GM10248 (cell line): Measurements from ENCODE around the gene FADS2.
"Not testable (repeated sequence)": the region's sequence is repeated elsewhere in the genome, so short reads cannot be mapped to it uniquely, and the experiment has no call there.

Experiments used
- CTCF ChIA-PET: fragments of 300-600 bp; sonication (Branson Sonifier 250); formaldehyde crosslinking; extraction: SDS; loops from one replicate; lab custom pipeline; 2021; ENCODE audit warnings: antibody characterized with exemption; lab: Yijun Ruan, JAX
- POLR2A ChIA-PET: fragments of 350-650 bp; sonication (Branson Sonifier 250); formaldehyde crosslinking; extraction: SDS; loops from one replicate; lab custom pipeline; 2020; ENCODE audit warnings: antibody characterized with exemption; lab: Yijun Ruan, JAX
- DNase-seq: peaks from one replicate; pipeline ENCODE4 v3.0.0; 2012; ENCODE audit errors: extremely low spot score
- CTCF ChIP-seq: IDR thresholded peaks from 2 replicates; pipeline ENCODE4 v1.5.1; 2012; ENCODE audit warnings: mild to moderate bottlenecking, low read depth; ENCODE audit errors: extremely low read depth, missing control alignments, control extremely low read depth

The FADS2 gene

GRCh38 chr11:61880454-61880853 is 52.4 kb downstream of the FADS2 start:
- ChIA-PET CTCF (interaction anchor here (0.8 to 12.8 kb wide), 8 partner anchors 8 to 227 kb away, joined by 3 to 150 read pairs (median 8); no protein-coding TSS in a partner anchor), POLR2A (interaction anchor here (1.0 kb wide), 1 partner anchor 65 kb away, joined by 3 read pairs; no protein-coding TSS in a partner anchor)
- no peak for DNase-seq
- TF ChIP-seq CTCF: no peak

GRCh38 chr11:61881397-61881796 is 53.3 kb downstream of the FADS2 start:
- ChIA-PET POLR2A (no interaction called here), CTCF (interaction anchor here (0.9 to 12.8 kb wide), 8 partner anchors 11 to 458 kb away, joined by 3 to 150 read pairs (median 7); partner anchors contain the start of genes FADS1 and FADS2)
- TF ChIP-seq CTCF: no peak
- no peak for DNase-seq

GRCh38 chr11:61882267-61882666 is 54.2 kb downstream of the FADS2 start:
- DNase-seq, POLR2A ChIA-PET: not testable (repeated sequence)
- CTCF ChIA-PET: interaction anchor here (1.1 to 12.8 kb wide), 8 partner anchors 9 to 226 kb away, joined by 3 to 150 read pairs (median 7); partner anchors contain the start of gene FADS2

GRCh38 chr11:61882879-61883278 is 54.8 kb downstream of the FADS2 start:
- DNase-seq: no peak
- TF ChIP-seq CTCF: no peak
- ChIA-PET CTCF (interaction anchor here (1.1 to 12.8 kb wide), 7 partner anchors 10 to 226 kb away, joined by 3 to 150 read pairs (median 8); partner anchors contain the start of gene FADS2), POLR2A (no interaction called here)

- ChIA-PET POLR2A (no interaction called here), CTCF (interaction anchor here (1.8 to 12.8 kb wide), 5 partner anchors 13 to 225 kb away, joined by 6 to 150 read pairs (median 13); partner anchors contain the start of gene FADS2)
- no peak for TF ChIP-seq CTCF
- DNase-seq: no peak
Measured at GRCh38 chr11:61883327-61883726, 55.2 kb downstream of the FADS2 start.

- no peak for TF ChIP-seq CTCF
- DNase-seq: no peak
- ChIA-PET POLR2A (no interaction called here), CTCF (interaction anchor here (0.9 to 12.8 kb wide), 4 partner anchors 14 to 198 kb away, joined by 4 to 150 read pairs (median 30); no protein-coding TSS in a partner anchor)
Measured at GRCh38 chr11:61883947-61884346, 55.8 kb downstream of the FADS2 start.

- CTCF ChIA-PET: interaction anchor here (0.9 to 12.8 kb wide), 7 partner anchors 13 to 196 kb away, joined by 3 to 150 read pairs (median 6); no protein-coding TSS in a partner anchor
- POLR2A ChIA-PET: no interaction called here
- no peak for TF ChIP-seq CTCF
- no peak for DNase-seq
Measured at GRCh38 chr11:61885166-61885778, 57.2 kb downstream of the FADS2 start.
